GM19372 (cell line): ENCODE measurements around the gene RIGI.
"Not testable (repeated sequence)": the region's sequence is repeated elsewhere in the genome, so short reads cannot be mapped to it uniquely, and the experiment has no call there.

Source experiments
- ATAC-seq: cut with Tn5 transposase; IDR thresholded peaks from one replicate; pipeline ENCODE4 v1.9.1; 2021; ENCODE audit warnings: mild to moderate bottlenecking, low read depth, moderate library complexity; ENCODE audit not compliant: unreplicated experiment

The RIGI gene

DNA sequence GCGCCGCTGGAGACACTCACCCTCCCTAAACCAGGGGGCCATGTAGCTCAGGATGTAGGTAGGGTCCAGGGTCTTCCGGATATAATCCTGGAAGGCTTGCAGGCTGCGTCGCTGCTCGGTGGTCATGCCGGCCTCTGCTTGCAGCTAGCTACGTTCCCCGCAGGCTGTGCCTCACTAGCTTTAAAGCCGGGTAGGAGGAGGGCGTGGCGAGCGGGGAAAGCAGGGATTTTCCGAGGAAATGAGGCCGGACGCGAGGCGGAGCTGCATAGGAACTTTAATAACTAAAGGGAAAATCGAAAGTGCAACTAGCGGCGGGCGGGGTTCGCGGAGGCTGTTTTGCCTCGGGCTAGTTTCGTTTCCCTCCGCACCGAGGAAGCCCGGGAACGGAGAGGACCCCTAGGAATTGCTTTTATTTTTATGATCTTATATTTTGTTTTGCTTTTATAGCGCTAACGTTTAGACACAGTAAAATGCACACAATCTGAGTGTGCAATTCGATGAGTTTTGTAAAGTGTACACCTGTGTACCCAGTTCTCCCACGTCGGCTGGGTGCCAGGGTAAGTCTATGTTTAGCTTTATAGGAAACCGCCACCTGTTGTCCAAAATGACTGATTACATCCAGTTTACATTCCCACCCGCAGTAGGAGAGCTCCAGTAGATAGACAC, at the start of gene RIGI:
TSS of gene RIGI (minus strand) at position 156 of the 666 bp plus-strand sequence. CDS start at position 126, 30 bp downstream.
- ATAC-seq: peak; percentile 64

- ATAC-seq: no peak
These were observed 48.9 kb upstream of the RIGI start for GRCh38 chr9:32574858-32575257.

DNA sequence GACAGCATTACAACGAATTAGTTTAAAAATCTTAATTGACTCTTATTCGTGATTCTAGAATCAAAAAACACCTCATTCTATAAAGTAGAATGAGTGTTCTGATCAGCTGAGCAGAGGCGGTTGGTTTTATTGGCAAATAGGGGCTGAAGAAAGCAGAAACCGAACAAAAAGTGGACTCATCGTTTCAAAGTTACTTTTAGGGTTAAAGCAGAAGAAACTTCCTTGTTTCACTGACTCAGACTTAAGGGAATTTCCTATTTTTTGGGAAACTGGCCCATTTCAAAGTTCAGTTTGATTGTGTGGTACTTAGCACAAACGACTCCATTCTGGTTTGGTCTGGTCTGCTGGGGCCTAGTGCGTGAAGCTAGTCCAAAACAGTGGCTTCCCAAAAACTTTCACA, 47.8 kb upstream of the RIGI start:
- ATAC-seq: no peak

- peak; percentile 81 for ATAC-seq
These were observed 47.0 kb upstream of the RIGI start, which contains the start of gene NDUFB6 for GRCh38 chr9:32572900-32573523. Gene NDUFB6, minus strand, starts transcription at chr9:32573159. Its CDS starts 99 bp downstream, at chr9:32573060.

DNA sequence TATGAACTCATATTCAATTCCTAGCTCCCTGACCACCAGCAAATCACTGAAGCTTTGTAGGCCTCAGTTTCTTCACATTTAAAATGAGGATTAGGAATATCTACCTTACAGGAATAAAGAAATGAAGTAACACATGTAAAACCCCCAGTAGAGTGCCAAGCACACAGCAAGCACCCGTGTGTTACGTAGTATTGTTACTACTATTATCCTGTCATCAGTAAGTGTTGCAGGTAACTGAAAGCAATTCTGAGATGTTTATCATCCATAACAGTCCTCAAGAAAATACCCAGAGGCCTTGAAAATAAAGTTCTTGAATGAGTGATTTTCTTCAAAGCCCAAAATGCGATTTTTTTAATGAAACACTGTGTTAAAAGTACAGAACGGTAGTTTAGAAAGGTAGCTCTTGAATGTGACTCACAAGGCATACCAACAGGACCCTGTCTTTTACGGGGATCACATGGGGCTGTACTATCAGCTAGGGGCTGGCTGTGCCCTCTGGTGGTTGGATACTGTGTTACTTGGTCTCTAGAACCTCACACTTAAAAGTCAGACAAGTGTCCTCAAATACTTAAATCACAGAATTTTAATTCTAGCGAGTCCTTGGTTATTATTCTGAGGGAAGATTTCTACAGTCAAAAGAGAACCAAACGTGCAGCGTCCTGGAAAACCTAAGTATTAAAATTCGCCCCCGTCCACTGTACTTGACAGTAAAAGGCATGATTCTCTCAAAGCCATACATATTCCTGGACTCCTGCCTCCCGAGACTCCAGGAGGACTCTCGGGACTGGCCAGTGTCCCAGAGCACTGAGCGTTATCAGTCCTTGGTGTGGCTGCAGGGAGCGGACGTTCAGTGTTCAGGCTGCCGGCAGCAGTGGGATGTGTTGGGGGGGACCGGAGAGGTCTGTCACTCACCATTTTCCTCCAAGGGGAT, 46.2 kb upstream of the RIGI start:
- peak; percentile 80 for ATAC-seq

- no peak for ATAC-seq
These were observed 44.3 kb upstream of the RIGI start for GRCh38 chr9:32570262-32570661.

DNA sequence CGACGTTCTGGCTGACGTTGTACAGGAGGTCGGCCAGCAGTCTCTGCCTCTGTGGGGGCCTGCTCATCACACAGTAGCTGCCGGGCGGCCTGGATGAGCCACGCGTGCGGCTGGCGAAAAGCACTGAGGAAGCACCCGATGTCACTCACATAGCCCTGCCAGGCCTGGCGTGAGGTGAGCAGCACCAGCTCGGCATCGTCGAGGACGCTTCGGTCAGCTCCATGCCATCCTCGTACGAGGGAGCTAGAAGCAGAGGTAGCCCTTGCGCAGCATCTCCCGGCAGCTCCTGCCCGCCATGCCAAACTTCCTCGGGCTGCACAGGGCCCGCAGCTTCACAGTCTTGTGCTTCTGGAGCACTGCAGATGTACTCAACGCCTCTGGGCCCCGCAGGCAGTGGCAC, 40.8 kb upstream of the RIGI start:
- no peak for ATAC-seq

GRCh38 chr9:32565967-32566366, 40.0 kb upstream of the RIGI start:
- ATAC-seq: no peak

GRCh38 chr9:32558408-32558934, 32.5 kb upstream of the RIGI start:
- ATAC-seq: no peak

DNA sequence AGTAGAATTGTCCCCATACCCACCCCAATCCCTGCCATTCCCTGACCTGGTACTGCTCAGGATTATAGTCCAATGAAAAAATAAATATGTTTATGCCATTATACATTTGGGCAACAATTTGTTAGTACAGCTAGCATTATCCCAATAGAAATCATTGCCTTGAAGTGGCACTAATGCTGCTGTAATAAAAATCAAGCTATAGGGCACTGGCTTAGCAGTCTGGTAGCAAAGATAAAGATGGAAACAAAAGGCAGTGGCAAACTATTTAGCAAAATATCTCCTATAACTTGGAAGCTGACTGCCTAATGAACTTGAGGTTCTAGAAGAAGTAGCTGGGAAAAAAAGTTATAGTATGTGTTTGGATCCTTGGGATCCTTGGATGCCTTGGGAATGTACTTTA, 28.6 kb upstream of the RIGI start:
- no peak for ATAC-seq

GRCh38 chr9:32554107-32554506, 28.1 kb upstream of the RIGI start:
- no peak for ATAC-seq

DNA sequence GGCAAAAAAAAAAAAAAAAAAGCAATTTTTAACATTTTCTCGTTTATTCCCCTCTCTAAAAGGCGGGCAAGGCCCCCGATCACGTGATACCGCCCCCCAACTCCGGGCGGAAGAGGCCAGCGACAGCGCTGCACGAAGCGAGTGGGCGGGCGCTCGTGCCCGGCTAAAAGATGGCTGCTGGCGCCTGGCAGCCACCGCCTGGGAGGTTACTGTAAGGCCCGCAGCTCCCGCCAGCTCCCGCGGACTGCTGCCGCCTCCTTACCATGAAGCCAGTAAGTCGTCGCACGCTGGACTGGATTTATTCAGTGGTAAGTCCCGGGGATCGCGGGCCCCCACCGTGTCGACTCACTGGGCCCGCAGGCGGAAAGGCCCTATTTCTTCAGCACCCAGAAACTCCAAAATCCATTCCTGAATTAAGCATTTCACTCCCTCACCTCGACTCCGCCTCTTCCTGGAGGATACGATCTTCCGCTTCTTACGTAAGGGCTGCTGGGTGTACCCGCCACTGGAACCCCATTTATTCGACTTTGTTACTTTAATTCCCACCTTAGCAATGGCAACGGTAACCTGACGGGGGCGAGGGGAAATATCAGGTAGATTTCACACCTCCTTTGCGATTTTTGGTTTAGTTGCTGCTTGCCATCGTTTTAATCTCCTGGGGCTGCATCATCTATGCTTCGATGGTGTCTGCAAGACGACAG, 26.3 kb upstream of the RIGI start, which contains the start of the genes SMIM27 and TOPORS:
TSS of gene SMIM27 (plus strand) at position 156 of the 701 bp plus-strand sequence. CDS start at position 264, 108 bp downstream.
TSS of gene TOPORS (minus strand) at position 415 of the 701 bp plus-strand sequence. CDS start at position 265, 150 bp downstream.
- ATAC-seq: peak; percentile 60

- peak; percentile 4 for ATAC-seq
These were observed 25.5 kb upstream of the RIGI start for GRCh38 chr9:32551276-32552051.

- ATAC-seq: peak; percentile 61
These were observed 24.7 kb upstream of the RIGI start for GRCh38 chr9:32550562-32551275.

GRCh38 chr9:32550150-32550561, 24.2 kb upstream of the RIGI start:
- no peak for ATAC-seq

DNA sequence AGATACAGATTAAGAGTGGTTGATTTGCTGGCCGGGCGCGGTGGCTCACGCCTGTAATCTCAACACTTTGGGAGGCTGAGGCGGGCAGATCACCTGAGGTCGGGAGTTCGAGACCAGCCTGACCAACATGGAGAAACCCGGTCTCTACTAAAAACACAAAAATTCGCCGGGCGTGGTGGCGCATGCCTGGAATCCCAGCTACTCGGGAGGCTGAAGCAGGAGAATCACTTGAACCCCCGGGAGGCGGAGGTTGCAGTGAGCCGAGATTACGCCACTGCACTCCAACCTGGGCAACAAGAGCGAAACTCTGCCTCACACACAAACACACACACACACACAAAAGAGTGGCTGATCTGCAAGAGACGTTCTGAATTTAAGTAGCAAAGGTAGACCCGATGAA, 22.2 kb upstream of the RIGI start:
- not testable (repeated sequence) for ATAC-seq

DNA sequence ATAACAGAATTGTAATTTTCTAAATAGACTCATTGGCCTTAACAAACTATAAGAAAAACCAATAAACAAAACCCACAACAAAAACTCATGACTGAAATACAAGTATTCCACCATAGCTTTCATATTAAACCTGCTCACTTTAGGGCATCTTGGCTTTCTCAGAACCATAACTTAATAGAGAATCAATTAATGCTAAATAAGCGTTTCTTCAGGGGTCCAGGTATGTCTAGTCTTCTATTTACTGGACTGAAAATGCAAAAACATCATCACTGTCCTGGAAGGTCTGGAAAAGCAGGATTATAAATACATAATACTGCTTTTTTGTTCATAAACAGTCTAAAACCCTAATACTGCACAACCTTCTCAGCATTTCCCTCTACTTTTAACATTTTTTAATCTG, 19.9 kb upstream of the RIGI start:
- no peak for ATAC-seq

- no peak for ATAC-seq
These were observed 17.1 kb upstream of the RIGI start for GRCh38 chr9:32543047-32543446.

- ATAC-seq: no peak
These were observed 7.8 kb upstream of the RIGI start for GRCh38 chr9:32533816-32534215.
